GM12873 (cell line): ENCODE results near the gene ALDH9A1.

Experiments
- TF ChIP-seq, protein P1 (sequence below): IDR thresholded peaks from 2 replicates; pipeline ENCODE4 v1.5.1; 2012; ENCODE audit warnings: low read depth, mild to moderate bottlenecking, moderate library complexity, low read length, control low read depth; ENCODE audit not compliant: insufficient read depth; ENCODE audit errors: missing control alignments

ALDH9A1 gene

GRCh38 chr1:165630629-165631341, 67.6 kb downstream of the ALDH9A1 start, which contains the start of gene MGST3:
TSS of gene MGST3 (plus strand) at chr1:165631234. CDS start at chr1:165649848, 18,614 bp downstream.
- TF ChIP-seq, protein P1, sequence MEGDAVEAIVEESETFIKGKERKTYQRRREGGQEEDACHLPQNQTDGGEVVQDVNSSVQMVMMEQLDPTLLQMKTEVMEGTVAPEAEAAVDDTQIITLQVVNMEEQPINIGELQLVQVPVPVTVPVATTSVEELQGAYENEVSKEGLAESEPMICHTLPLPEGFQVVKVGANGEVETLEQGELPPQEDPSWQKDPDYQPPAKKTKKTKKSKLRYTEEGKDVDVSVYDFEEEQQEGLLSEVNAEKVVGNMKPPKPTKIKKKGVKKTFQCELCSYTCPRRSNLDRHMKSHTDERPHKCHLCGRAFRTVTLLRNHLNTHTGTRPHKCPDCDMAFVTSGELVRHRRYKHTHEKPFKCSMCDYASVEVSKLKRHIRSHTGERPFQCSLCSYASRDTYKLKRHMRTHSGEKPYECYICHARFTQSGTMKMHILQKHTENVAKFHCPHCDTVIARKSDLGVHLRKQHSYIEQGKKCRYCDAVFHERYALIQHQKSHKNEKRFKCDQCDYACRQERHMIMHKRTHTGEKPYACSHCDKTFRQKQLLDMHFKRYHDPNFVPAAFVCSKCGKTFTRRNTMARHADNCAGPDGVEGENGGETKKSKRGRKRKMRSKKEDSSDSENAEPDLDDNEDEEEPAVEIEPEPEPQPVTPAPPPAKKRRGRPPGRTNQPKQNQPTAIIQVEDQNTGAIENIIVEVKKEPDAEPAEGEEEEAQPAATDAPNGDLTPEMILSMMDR, result no peak

DNA sequence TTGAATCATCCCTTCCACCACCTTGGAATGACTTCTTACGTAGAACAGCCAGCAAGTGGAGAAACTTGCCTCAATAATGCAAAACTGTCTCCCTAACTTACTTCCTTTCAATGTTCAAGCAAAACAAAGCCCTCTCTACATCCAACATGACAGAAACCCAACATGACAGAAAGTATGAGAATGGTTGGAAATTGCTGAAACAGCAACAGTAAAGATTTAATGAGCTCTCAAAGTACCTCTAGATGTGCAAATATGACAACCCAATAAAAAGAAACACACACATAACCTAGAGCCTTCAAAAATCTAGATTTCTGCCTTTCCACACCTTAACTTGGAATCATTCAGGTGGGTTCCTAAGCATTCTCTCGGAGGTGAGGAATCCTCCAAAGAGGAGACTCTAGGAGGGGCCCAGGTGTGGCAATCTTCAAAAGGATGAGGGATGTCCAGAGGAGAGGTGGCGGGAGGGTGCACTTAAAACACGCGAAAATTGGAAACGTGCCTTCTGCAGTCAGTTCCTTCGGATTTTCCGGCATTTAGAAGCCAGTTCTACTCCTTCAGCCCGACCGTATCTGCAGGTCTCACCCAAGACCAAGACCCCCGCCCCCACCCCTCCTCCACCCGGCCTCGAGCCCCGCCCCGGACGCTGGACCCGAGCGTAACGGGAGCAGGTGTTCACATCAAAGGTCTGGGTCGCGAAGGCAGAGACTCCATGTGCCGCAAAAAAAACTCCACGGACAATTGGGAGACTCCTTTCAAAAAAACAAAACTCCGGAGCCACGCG, 68.3 kb downstream of the ALDH9A1 start:
- TF ChIP-seq, protein P1, result no peak

- TF ChIP-seq, protein P1, result no peak
Observed at GRCh38 chr1:165629151-165629550, 69.2 kb downstream of the ALDH9A1 start.

DNA sequence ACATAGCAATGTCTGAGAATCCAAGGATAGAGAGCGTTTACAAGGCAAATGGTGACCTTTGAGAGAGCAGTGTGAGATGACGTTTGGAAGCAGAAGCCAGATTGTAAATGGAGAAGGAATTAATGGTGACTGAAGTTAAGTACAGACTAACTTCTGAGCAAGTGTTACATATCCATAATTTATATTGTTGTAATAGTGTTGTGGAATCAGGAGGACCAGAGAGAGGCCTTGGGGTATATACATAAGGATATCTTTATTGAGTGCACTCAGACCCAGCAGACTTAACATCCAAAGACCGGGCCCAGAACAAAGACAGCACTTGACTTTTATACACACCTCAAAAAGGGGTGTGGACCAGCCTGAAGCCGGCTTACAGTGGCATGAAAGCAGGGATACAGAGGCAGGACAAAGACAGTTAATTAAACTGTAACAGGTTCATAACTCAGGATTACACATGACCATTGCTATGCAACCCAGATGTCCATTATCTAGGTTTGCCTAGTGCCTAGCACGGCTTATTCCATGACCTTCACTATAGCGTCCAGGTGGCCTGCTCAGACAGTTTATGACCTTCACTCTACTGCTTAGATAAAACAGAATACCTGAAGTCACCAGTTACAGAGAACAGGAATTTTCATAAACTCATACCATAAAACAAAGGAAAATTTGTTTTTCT, 70.1 kb downstream of the ALDH9A1 start:
- TF ChIP-seq, protein P1, result no peak

DNA sequence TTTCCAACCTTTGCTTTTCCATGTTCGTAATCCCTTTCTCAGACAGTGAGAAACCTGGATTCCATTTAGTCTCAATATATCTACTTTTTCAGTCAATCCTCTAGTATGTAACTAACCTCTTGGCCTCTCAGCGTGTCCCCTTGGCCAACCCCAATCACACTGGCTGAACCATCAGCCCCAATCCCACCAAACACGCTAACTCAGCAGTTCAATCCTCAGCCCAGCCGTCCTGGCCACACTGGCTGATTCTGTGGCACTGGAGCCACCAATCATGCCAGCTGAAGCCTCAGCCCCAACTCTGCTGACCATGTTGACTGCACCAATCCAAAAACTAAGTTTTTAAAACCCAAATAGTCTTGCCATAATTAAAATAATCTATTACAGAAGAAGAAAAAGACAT, 73.9 kb downstream of the ALDH9A1 start:
- TF ChIP-seq, protein P1, result no peak

GRCh38 chr1:165623624-165624023, 74.7 kb downstream of the ALDH9A1 start:
- TF ChIP-seq, protein P1, result no peak

DNA sequence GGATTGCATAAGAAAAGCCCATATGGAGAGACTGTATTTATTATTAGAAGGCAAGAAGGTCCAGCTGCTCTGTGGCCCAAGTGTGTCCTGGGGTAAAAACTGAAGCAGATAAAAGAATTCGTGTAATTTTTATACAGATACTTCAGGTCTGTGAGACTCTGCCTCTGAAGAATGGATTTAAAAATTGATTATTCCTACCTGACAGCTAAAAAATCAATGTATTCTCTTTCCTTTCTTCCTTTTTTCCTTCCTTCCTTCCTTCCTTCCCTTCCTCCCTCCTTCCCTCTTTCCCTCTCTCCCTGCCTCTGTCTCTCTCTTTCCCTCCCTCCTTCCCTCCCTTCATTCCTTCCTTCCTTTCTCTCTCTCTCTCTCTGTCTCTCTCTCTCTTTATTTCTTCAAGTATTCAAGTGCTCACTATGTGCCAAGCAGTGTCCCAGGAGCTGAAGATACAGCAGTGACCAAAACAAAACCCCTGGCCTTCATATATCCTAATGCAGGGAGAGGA, 78.7 kb downstream of the ALDH9A1 start:
- TF ChIP-seq, protein P1, result no peak
